ENCODE data around the gene MPL. TPM values are rescaled to one million over a fixed set of nuclear protein-coding genes. Genes with fewer than 3 reads are reported as not detected.

MPL gene
- total RNA-seq: 0.31 TPM in 1 of 2 replicates, not detected in the other
- long read RNA-seq: 0 reads

GRCh38 chr1:43337588-43337987 lies at the start of gene MPL:
Gene MPL, plus strand, starts transcription at chr1:43337818. Its CDS starts 31 bp downstream, at chr1:43337849.
- no peak for TF ChIP-seq CTCF (IDR thresholded peaks at IDR 0.05; ENCODE audit: unreplicated experiment)
- peaks cover 5% of the 10 kb centered on the region for H3K27me3 Mint-ChIP-seq
- H3K36me3 Mint-ChIP-seq (ENCODE audit: insufficient read depth): no peaks in the 10 kb centered on the region
- no peak within 1 kb of the TSS for H3K4me3 Mint-ChIP-seq (ENCODE audit: low read depth)
- no peaks in the 10 kb centered on the region for H3K9me3 Mint-ChIP-seq (ENCODE audit: low read depth)
- H3K27ac Mint-ChIP-seq: no peak within 1 kb of the TSS
- peaks cover 7% of the 10 kb centered on the region for H3K4me1 Mint-ChIP-seq (ENCODE audit: low read depth)
- no peak for DNase-seq (ENCODE audit: low spot score, unreplicated experiment)

- H3K27ac Mint-ChIP-seq: peak overlapping the region; percentile 88
- H3K36me3 Mint-ChIP-seq (ENCODE audit: insufficient read depth): no peaks in the 10 kb centered on the region
- H3K4me3 Mint-ChIP-seq (ENCODE audit: low read depth): no peak overlapping the region
- no peak for DNase-seq (ENCODE audit: low spot score, unreplicated experiment)
- peaks cover 47% of the 10 kb centered on the region for H3K4me1 Mint-ChIP-seq (ENCODE audit: low read depth)
- H3K9me3 Mint-ChIP-seq (ENCODE audit: low read depth): no peaks in the 10 kb centered on the region
- H3K27me3 Mint-ChIP-seq: no peaks in the 10 kb centered on the region
- no peak for TF ChIP-seq CTCF (IDR thresholded peaks at IDR 0.05; ENCODE audit: unreplicated experiment)
Observed at GRCh38 chr1:43288058-43288784, 49.4 kb upstream of the MPL start.

DNA sequence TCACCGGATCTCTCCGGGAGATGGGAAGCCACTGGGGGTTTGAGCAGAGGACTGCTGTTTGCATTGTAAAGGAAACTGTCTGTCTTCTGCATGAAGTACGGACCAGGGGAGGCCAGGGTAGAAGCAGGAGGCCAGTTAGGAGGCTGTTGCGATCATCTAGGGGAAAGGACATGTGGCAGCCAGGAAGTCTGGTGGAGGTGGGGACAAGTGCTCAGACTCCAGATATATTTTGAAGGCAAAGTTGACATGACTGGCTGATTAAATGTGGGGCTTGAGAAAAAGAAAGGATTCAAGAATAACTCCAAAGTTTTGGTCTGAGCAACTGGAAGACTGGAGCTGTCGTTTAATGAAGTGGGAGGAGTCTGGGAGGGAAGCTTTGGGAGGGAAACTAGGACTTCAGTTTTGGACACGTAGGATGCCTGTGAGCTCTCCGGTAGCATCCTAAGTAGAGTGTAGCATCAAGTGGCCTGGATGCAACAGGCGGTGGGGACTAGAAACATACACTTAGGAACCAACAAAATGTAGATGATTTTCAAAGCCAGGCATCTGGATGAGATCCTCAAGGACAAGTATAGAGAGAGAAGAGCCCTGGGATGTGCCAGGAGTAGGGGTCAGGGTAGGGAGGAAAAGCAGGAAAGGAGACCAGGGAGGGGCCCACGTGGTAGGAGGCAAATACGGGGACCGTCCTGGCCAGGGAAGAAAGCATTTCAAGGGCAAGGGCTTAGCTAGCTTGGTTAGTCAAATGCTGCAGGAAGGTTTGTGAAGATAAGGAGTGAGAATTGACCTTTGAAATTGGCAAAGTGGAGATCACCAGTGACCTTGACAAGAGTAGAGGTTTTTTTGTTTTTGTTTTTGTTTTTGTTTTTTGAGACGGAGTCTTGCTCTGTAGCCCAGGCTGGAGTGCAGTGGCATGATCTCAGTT lies 48.6 kb upstream of the MPL start:
- no peak for DNase-seq (ENCODE audit: low spot score, unreplicated experiment)
- H3K27me3 Mint-ChIP-seq: no peaks in the 10 kb centered on the region
- TF ChIP-seq CTCF (IDR thresholded peaks at IDR 0.05; ENCODE audit: unreplicated experiment): no peak
- H3K27ac Mint-ChIP-seq: no peak overlapping the region
- no peaks in the 10 kb centered on the region for H3K36me3 Mint-ChIP-seq (ENCODE audit: insufficient read depth)
- no peak overlapping the region for H3K4me3 Mint-ChIP-seq (ENCODE audit: low read depth)
- H3K4me1 Mint-ChIP-seq (ENCODE audit: low read depth): peaks cover 42% of the 10 kb centered on the region
- no peaks in the 10 kb centered on the region for H3K9me3 Mint-ChIP-seq (ENCODE audit: low read depth)

DNA sequence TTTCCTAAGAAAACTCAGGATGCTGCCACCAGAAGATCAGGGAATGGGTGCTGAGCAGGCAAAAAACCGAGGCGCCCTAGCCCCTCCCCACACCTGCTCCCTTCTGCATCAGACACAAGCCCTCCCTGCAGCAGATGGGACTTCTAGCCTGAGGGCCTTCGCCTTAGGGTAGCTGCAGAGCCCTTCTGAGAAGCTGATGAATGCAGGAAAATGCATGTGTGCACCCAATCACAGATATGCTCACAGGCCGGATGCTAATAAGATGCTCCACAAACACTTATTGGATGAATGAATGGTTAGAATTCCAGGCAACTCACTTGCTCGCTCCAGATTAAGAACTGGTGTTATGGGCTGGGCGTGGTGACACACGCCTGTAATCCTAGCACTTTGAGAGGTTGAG lies 45.4 kb upstream of the MPL start:
- Mint-ChIP-seq H3K27ac (peak overlapping the region; percentile 16), H3K4me3 (ENCODE audit: low read depth) (no peak overlapping the region), H3K4me1 (ENCODE audit: low read depth) (peaks cover 26% of the 10 kb centered on the region), H3K9me3 (ENCODE audit: low read depth) (no peaks in the 10 kb centered on the region), H3K36me3 (ENCODE audit: insufficient read depth) (no peaks in the 10 kb centered on the region), H3K27me3 (no peaks in the 10 kb centered on the region)
- TF ChIP-seq CTCF (IDR thresholded peaks at IDR 0.05; ENCODE audit: unreplicated experiment): no peak
- no peak for DNase-seq (ENCODE audit: low spot score, unreplicated experiment)

DNA sequence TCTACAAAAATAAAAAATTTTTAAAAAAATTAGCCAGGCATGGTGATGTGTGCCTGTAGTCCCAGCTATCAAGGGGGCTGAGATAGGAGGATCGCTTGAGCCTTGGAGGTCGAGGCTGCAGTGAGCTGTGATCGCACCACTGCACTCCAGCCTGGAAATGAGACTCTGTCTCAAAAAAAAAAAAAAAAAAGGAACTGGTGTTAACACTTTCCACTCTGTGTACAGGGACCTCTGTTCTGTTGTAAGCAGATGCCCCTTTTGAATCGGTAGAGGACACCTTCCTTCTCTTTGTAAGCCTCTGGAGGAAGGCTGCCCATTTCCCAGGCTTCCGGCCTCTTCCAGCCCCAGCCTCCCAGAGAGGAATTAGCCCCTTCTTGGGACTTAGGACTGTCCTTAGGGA lies 44.9 kb upstream of the MPL start:
- peaks cover 23% of the 10 kb centered on the region for H3K4me1 Mint-ChIP-seq (ENCODE audit: low read depth)

More for the DNA sequence above, 44.9 kb upstream of the MPL start:
- Mint-ChIP-seq H3K27me3 (no peaks in the 10 kb centered on the region), H3K27ac (no peak overlapping the region), H3K4me3 (ENCODE audit: low read depth) (no peak overlapping the region), H3K36me3 (ENCODE audit: insufficient read depth) (no peaks in the 10 kb centered on the region), H3K9me3 (ENCODE audit: low read depth) (no peaks in the 10 kb centered on the region)
- no peak for DNase-seq (ENCODE audit: low spot score, unreplicated experiment)
- TF ChIP-seq CTCF (IDR thresholded peaks at IDR 0.05; ENCODE audit: unreplicated experiment): no peak

Measured in progenitor cell of endocrine pancreas (in vitro differentiated cells).